Vein endothelial cell (primary cell): ENCODE data around the gene ZNF365. TPM values are rescaled to one million over a fixed set of nuclear protein-coding genes. Genes with fewer than 3 reads are reported as not detected.

ENCODE experiments used
- small RNA-seq: library from RNA; depleted of rRNA; stranded (forward); fragments of <200 nt; gene quantifications from one replicate; pipeline ENCODE3, GENCODE V24; 2012
- total RNA-seq: library from RNA; depleted of rRNA; stranded (reverse); fragments of >200 nt; gene quantifications from 2 replicates; pipeline ENCODE4 v1.2.3, GENCODE V29; 2012

Gene ZNF365
- total RNA-seq, result under 0.01 TPM in 1 of 2 replicates, not detected in the other

DNA sequence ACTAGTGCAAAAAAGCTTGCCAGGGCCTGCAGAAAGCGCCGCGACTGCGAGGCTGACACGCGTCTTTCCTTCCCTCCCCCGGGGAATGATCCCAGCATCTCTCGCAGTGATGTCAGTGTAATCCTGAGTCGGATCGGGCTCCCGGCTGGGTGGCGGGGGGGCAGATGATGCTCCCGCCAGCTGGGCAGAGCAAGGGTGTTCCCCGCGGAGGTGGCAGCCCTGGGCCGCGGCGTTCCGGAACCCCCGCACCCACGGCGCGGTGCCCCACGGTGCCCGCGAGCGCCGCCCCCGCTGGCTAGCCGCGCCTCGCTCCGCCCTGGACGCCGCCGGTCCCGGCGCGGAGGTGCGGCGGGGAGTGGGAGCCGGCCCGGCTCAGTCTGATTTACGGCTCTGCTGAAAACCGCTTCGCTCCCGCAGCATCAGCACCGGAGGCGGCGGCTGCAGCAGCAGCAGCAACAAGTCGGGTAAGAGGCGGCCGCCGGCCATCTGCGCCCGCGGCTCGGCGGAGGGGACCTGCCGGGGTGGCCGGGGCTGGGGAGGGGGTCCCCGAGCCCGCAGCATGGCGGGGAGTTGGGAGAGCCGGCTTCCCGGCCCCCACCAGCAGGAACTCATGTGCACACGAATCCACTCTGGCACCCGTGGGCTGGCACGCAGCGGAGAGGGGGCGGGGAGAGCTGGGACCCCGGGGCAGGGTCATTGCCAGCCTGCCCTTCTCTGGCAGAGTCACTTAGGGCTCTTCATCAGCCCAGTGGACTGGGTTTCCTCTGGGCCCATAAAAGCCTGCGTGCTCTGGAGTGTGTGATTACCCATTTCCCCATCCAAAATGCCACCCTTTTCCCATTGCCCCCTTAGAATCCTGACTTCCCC lies at the start of gene ZNF365:
Gene ZNF365, plus strand, starts transcription at position 375 of the 867 bp plus-strand sequence. CDS start 1,825 bp downstream, outside the sequence.

Small RNA genes lying within 50 kb of the gene (small RNA-seq; reads per million reads assigned to genes)
- not detected for gene RN7SL591P

Other genes starting within 250 kb of the ZNF365 start
- gene RTKN2, start 105.5 kb upstream of the ZNF365 start, total RNA-seq, result 0.33 and 1.1 TPM in 2 replicates